ENCODE data around the gene NAPA.

Gene NAPA

DNA sequence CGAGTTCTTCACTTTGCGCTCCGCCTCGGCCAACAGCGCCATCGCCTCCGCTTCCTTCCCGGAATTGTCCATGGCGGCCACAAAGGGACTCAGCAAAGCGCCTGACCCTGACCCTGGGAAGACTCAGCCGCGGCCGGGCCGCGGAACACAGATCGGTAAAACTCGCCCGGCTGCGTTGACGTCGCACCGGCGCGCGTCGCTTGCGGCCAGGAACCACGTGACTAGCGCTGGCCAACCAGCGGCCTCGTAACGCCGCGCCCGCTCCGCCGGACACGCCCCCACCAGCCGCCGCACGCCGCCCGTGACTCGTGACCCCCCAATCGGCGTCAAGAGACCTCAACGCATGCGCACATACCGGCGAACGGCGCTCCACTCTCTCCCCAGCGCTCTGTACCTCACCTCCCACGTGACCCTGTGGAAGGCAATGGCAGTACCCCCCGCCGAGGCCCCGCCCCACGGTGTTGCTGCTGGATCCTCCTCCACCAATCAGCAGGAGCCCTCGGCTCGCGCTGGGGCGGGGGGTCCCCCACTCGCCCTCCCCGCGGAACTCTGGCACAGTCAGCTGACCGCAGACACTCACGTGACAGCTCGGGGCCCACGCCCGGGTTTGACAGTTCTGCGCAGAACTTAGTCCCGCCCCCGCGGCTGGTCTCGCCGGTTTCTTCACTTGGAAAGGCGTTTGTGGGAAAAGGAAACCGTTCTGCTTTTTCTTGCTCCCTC is at the start of gene NAPA:
Gene NAPA, minus strand, starts transcription at position 195 of the 720 bp plus-strand sequence. Its CDS starts 123 bp downstream, at position 72.
- DNase-seq = peak; percentile 99

DNA sequence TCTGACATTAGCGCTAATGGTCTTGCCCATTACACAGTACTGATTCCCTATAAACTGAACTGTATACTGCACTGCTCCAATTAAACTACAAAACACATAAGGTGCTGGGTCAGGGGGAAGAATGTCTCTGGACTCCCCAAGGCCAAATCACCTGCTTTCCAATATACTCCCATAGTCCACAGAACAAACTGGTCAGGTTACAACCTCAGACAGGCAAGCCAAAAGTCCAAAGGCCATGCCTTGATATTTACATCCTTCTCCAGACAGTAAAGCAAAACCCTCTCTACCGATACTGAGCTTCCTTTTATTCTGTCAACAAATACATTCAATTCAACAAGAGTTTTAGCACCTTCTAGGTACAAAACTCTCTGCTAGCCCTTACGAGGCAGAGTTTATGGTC is 49.2 kb upstream of the NAPA start:
- DNase-seq = no peak

DNA sequence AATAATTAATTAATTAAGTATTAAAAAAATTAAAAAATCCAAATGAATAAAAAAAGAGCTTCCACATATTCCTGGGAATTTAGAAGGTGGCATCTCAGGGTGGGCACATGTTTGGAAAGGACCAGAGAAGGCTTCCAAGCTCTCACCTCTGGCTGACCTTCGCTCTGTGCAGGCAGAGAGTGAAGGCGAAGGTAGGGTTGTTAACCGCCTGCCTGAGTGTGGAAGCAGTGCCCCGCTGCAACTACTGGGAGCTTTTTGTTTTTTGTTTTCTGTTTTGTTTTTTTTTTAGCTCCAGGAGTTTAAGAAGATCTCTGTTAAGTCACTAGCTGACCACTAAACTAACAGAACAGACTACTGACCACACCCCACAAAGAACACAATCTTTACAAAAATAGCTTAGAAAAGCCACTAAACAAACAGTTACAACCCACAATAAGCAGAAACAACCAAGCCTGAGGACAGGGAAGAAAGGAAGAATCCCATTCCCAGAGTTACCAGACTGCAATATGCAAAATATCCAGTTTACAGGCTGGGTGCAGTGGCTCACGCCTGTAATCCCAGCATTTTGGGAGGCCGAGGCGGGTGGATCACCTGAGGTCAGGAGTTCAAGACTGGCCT is 46.7 kb upstream of the NAPA start:
- no peak for DNase-seq

DNA sequence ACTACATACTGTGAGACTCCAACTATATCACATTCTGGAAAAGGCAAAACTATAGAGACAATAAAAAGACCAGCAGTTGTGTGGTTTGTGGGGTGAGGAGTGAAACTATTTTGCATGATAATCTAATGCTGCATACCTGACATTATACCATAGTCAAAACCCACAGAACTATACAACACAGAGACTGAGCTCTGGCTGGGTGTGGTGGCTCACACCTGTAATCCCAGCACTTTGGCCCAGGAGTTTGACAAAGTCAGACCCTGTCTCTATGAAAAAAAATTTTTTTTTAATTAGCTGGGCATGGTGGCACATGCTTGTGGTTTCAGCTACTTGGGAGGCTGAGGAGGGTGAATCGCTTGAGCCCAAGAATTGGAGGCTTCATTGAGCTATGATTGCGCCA is 46.1 kb upstream of the NAPA start:
- no peak for DNase-seq

DNA sequence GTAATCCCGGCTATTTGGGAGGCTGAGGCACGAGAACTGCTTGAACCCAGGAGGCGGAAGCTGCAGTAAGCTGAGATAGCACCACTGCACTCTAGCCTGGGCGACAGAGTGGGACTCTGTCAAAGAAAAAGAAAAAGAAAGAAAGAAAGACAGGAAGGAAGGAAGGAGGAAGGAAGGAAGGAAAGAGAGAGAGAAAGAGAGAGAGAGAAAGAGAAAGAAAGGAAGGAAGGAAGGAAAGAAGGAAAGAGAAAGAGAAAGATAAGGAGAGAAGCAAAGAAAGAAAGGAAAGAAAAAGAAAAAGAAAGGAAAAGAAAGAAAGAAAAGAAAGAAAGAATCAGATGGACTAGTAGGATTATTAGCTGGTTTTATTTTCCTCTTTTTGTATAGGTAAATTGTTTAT is 35.3 kb upstream of the NAPA start:
- DNase-seq = no peak

DNA sequence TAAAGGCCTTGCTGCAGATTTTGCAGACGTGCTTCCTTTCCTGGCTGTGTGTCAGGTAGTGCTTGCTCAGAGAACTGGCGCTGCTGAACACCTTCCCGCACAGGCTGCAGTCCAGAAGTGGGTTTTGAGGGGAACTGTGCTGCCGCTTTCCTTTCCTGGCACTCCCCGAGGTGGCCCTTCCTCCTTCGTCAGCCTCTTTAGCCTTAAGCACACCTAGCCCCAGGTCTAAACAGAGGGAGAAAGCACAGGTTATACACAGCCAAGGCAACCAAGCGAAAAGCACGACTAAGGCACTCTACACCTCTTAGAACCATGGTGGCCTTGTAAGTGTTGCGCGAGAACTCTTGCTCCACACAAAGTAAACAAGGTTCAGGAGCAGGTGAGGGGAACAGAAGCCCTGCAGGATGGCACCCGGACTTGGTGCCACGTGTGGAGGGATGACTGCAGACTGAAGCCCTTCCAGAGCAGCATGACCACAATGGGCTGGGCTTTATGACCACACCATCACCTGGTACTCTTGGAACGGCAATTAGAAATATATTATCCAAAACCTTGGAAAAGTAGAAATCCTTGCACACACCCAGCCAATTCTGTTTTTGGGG is 34.5 kb upstream of the NAPA start:
- DNase-seq = no peak

DNA sequence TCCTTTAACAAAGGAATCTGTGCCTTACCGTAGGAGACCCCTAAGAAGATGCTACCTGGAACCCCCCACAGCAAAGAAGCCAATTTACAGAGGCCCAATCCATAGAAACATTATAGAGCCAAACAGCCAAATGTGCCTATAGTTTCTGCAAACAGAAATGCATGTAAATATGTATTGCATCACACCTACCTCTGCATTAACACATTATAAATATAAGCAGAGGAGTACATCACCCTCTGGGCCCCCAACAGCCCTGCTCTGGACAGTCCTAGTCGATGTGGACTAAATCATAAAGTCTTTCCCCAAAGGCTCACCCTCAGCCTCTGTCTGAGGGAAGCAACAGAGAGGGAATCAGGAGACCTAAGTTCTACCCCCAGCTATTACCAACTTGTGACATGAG is 32.3 kb upstream of the NAPA start:
- DNase-seq = no peak

DNA sequence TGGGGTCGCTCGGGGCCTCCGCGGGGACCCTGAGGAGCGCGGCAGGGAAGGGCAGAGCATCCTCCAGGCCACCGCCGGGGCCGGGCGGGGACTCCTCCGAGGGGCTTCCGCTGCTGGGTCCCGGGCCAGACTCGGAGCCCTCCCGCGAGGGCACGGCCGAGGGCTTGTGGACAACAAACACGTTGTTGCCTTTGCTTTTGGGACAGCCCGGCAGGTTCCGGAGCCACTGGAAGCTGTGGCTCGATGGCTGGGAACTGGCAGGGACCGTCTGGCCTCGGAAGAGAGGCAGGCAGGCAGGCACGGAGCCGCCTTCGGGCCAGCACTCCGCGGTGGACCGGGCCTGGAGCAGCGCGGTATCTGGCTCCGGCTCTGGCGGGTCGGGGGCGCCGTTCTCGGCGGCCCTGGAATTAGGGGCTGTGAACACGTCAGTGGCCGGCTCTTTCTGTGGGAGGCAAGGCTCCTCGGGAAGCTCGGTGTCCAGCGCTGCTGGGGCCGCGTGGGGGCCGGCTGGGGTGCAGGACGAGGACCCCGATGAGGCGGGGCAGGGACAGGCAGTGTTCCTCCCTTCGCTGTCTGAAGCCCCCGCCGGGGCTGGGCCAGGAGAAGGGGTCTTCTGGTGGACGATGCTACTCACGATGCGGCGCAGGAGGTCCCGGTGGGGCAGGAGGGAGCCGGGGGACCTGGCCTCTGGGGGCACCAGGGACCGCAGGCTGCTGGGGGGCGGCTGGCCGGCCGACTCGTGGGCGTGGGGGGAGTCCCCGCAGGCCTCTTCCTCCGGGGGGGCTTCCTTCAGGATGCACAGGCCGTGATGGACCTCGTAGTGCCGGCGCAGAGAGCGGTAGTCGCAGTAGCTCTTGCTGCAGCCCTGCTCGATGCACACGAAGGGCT is 30.4 kb upstream of the NAPA start:
- no peak for DNase-seq

DNA sequence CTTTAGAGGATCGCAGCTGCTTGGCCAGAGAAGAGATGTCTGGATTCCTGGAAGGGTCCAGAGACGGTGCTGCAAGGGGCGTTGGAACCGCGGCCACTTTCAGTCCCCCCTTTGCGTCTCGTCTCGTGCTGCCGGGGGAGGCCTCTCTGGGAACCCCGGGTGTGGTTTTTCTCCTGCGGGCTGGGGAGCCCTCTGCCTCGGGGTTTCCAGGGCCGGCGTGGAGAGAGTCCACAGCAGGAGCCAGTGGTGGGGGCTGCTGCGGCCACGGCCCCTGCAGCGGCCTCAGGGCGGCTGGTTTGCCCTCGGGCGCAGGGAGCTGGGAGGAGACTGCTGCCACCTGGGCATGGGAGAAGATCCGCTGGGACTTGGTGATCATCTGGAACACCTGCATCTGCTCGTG is 29.6 kb upstream of the NAPA start:
- DNase-seq = no peak

DNA sequence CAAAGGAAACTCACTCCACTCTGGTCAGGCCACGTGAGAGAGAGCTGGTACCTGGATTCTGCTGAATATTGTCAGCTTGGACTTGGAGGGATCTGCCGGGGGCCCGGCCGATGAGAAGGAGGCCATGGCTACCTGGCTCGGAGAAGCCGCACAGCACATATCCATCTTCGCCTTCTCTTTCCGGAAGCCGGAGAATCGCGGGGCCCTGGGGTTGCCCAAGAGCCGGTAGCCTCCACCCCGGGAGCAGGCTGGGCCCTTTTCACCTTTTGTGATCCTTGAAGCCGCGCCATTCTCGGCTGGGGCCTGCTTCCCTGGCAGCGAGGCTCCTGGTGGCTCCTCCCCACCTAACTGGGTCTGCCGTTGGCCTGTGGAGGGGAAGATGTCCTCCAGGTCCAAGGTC is 29.2 kb upstream of the NAPA start:
- DNase-seq = no peak

DNA sequence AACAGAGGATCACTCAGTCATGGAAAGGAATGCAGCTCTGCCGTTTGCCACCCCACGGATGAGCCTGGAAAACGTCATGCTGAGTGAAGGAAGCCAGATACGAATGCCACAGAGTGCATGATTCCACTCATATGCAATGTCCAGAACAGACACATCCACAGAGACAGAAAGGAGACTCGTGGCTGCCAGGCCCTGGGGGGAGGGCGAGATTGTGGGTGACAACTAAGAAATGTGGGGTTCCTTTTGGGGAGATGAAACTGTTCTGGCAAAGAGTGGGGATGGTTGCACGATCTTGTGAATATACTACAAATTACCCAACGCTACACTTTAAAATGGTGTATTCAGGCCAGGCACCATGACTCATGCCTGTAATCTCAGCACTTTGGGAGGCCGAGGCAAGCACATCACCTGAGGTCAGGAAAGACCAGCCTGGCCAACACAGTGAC is 27.2 kb upstream of the NAPA start:
- no peak for DNase-seq

DNA sequence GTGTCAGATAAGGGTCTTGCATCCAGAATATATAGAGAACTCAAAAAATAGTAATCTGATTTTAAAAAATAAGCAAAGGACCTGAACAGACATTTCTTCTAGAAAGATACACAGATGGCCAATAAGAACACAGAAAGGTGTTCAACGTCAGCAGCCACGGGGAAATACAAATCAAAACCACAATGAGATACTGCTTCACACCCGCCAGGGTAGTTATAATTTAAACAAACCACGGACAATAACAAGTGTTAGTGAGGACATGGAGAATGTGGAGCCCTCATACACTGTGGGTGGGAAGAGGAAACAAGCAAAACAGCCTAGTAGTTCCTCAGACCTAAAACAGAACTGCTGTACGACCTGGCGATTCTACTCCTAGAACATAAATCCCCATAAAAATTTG is 26.7 kb upstream of the NAPA start:
- DNase-seq = no peak

DNA sequence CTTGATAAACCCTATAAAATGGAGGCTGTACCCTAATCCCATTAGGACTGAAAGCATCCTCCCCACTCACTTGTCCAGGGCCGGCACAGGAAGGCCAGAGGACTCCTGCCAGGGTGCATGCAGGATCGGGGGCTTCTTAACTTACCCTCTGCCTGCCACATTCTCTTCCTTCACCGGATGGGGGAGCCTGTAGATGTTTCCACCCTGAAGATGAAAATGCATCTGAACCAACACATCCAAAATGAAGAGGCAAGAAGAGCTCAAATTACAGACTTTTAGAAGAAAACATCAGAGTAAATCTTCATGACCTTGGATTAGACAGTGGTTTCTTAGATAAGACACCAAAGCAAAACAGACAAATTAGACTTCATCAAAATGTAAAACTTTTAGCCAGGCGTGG is 25.9 kb upstream of the NAPA start:
- DNase-seq = no peak

DNA sequence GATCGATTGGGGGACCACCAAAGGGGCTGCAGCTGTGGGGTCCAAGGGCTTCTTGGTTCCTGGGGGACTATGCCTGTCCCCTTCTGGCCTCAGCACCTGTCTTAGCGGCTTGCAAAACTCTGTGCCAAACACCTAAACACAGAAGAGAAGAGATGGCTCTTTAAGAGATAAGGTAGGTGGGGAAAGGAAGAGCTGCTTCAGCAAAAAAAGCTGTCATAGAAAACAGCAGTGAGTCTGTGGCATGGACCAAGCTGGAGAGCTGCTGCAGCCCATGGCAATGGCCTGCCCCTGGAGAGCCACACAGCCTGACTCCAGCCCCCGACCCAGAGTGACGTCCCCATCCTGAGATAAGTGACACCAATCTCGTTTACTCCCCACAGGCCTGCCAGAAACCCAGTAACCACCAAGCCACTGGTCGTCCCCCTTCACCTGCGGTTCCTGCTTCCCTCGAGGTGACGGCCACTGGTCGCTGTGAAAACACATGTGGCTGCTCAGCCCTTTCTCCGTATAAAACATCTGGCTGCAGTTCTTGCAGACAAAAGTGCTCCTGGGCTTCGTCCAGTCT is 25.0 kb upstream of the NAPA start:
- no peak for DNase-seq

DNA sequence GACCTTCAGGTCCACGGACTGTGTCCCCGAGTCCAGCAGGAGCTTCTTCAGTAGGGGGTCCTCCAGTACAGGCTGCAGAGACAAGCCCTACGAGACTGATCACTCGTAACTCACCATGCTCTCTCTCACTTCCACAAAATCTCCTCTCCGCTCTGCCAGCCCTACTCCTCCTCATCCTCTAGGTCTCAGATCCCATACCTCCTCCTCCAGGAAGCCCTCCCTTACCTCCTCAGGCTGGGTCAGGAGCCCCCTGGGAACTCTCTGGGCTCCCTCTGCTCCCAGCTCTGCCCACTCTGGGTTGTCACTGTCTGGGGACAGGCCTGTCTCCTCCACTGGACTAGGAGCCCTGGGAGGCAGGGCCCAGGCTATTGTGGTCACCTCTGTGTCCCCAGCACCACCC is 23.9 kb upstream of the NAPA start:
- DNase-seq = no peak

DNA sequence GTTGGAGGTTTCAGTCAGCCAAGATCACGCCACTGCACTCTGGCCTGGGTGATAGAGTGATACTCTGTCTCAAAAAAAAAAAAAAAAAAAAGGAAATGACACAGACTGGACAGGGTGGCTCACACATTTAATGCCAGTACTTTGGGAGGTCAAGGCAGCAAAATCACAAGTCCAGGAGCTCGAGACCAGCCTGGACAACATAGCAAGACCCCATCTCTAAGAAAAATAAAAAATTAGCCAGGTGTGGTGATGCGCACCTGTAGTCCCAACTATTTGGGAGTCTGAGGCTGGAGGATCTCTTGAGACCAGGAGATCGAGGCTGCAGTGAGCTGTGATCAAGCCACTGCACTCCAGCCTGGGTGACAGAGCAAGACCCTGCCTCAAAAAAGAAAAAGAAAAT is 22.6 kb upstream of the NAPA start:
- DNase-seq = no peak

DNA sequence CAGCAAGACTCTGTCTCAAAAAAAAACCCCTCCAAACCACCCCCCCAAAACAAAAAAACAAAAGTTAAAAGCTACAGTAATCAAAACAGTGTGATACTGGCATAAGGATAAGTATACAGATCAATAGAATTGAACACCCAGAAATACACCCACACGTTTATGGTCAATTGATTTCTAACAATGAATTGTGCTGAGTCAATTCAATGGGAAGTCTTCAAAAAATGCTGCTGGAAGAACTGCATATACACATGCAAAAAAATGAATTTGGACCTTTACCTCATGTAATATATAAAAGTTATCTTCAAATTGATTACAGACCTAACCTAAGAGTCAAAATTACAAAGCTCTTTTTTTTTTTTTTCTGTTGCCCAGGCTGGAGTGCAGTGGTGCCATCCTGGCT is 19.8 kb upstream of the NAPA start:
- DNase-seq = no peak

DNA sequence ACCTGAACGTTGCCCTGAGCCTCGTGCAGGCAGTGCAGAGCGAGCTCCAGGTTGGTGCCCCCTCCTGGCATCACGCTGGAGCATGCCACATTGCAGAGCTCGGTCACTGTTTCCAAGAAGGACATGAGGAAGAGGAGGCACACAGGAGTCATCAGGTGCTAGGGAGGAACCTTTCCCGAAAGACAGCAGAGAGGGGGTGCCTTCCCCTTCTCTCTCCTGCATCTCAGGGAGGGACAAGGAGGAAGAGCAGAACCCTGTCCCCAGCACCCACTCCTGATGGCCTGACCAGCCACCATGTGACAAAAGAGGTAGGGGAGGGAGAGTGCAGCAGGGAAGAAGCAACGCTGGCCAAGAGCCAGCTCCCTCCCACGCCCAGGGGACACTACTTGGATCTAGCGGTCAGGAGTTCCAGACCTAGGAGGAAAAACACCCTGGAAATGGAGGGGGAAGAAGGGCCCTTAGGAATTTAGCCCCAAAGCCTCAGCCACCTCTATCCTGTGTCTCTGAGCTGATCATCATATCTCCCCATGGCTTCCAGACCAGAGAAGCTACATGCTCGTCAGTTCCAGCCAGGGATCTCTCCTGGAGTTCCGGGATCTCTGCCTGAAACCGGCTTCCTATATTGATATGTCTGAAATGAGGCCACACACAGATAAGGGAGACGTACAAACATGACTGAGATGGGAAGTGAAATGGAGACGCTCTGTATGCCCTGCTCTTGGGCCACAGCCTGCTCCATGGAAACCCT is 17.0 kb upstream of the NAPA start:
- no peak for DNase-seq

DNA sequence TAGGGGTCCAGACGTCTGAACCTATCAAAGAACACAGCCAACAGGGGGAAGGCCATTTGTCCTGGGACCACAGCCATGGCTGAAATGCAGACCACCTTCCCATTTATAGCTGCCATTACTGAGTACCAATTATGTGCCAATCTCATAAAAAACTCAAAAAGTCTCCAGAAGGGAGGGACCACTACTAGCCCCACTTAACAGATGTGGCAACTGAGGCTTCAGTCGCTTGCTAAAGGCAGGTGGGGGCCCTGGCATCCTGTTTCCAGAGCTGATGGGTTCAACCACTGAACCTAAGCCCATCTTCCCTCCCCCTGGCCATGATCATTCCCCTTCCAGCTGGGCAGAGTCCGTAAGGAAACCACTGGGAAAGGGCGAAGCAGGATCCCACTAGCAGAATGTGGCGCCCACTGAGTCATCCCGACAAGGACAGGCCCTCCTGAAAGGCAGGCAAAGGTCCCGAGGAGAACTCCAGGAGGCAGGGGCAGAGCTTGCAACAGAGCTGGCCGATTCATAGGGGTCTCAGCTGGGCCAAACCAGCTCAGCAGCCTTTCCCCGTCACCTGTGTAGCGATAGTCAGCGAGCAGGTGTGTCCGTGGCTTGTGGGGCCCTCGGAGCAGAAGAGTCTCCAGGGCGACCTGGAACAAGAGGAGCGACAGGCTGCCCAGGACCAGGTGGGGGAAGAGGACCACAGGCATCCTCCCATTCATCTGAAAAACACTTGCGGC is 14.3 kb upstream of the NAPA start:
- DNase-seq = no peak

DNA sequence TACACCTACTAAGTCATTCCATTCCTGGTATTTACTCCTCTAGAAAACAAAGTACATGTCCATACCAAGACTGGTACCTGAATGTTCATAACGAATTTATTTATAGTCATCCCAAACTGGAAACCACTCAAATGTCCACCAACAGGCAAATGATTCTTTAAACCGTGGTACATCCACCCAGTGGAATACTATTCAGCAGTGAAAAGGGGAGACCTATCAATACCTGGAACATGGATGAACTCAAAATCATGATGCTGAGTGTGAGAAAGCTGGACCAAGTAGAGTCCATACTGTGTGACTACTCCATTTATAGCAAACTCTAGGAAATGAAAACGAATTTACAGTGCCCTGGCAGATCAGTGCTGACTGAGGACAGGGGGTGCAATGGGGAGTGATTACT is 11.9 kb upstream of the NAPA start:
- no peak for DNase-seq

DNA sequence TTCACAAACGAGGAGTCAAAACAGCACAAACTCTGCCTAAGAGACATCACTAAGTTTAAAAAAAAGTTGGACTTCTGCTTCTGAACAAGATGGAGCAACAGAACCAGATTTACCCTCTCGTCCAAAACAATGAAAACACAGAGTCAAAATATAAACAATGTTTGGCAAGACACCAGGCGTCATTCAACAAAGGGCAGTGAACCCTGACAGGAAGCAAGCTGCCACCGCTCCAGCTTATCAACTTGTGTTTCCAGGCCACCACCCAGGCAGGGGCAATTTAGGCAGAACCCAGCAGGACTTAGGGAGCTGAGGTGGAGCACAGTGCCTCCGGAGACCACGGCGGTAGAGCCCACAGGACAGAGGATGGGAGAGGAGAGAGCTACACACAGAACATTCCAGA is 8.6 kb upstream of the NAPA start:
- no peak for DNase-seq

All from GOT3 (cell line).